PC-9 (cell line): ENCODE results near the gene TAF11L12. TPM values are rescaled to one million over a fixed set of nuclear protein-coding genes. Genes with fewer than 3 reads are reported as not detected.
"Not testable (repeated sequence)": the region's sequence is repeated elsewhere in the genome, so short reads cannot be mapped to it uniquely, and the experiment has no call there.

Experiments
- BruUV-seq: library from RNA; stranded (reverse); fragments of 400-500 nt; replicated peaks from 2 replicates; lab custom pipeline; 2021; lab: Mats Ljungman, UMichigan
- CTCF ChIA-PET: fragments of 300-600 bp; sonication (Branson Sonifier 250); formaldehyde crosslinking; loops from one replicate; lab custom pipeline; 2022; ENCODE audit warnings: antibody characterized with exemption; lab: Charles Lee
- POLR2A ChIA-PET: fragments of 300-600 bp; sonication (Branson Sonifier 250); formaldehyde crosslinking; loops from one replicate; lab custom pipeline; 2022; ENCODE audit warnings: antibody characterized with exemption; ENCODE audit not compliant: unreplicated experiment; lab: Charles Lee
- DNase-seq, 2 experiments: peaks; one replicate each; pipeline versions ENCODE4 v3.0.0 to v3.0.0-alpha.2; 2015 to 2022; ENCODE audit warnings: mixed read lengths in 1 of 2
- H2AFZ ChIP-seq: fragments of 200-600 bp; sonication (generic); 2 replicates; pipeline ENCODE4 v1.8.1; 2017; ENCODE audit warnings: antibody characterized with exemption
- H3F3A ChIP-seq: fragments of 200-600 bp; sonication (generic); 2 replicates; pipeline ENCODE4 v1.8.1; 2017; ENCODE audit warnings: antibody characterized with exemption, mild to moderate bottlenecking, low read depth; ENCODE audit not compliant: insufficient read depth
- H3K27ac ChIP-seq: fragments of 200-600 bp; sonication (generic); 2 replicates; pipeline ENCODE4 v1.6.1; 2016; ENCODE audit warnings: mixed run types
- H3K27me3 ChIP-seq: fragments of 200-600 bp; sonication (generic); 2 replicates; pipeline ENCODE4 v1.6.1; 2016; ENCODE audit warnings: low read depth, mixed run types; ENCODE audit not compliant: insufficient read depth
- H3K36me3 ChIP-seq: fragments of 200-600 bp; sonication (generic); 2 replicates; pipeline ENCODE4 v1.6.1; 2016; ENCODE audit warnings: low read depth, mixed run types
- H3K4me1 ChIP-seq: fragments of 200-600 bp; sonication (generic); replicated peaks from 2 replicates; pipeline ENCODE4 v1.6.1; 2016; ENCODE audit warnings: mixed run types; ENCODE audit not compliant: insufficient read depth
- H3K4me2 ChIP-seq: fragments of 200-600 bp; sonication (generic); 2 replicates; pipeline ENCODE4 v1.6.1; 2017; ENCODE audit warnings: mixed run types
- H3K4me3 ChIP-seq: fragments of 200-600 bp; sonication (generic); 2 replicates; pipeline ENCODE4 v1.6.1; 2016; ENCODE audit warnings: mixed run types
- H3K79me2 ChIP-seq: fragments of 200-600 bp; sonication (generic); 2 replicates; pipeline ENCODE4 v1.6.1; 2017; ENCODE audit warnings: low read depth, mixed run types
- H3K9me2 ChIP-seq: fragments of 200-600 bp; sonication (generic); 2 replicates; pipeline ENCODE4 v1.8.1; 2017; ENCODE audit warnings: mild to moderate bottlenecking; ENCODE audit not compliant: insufficient read depth
- H3K9me3 ChIP-seq: fragments of 200-600 bp; sonication (generic); 2 replicates; pipeline ENCODE4 v1.8.1; 2016; ENCODE audit warnings: low read depth; ENCODE audit not compliant: insufficient read depth
- H4K20me1 ChIP-seq: fragments of 200-600 bp; sonication (generic); 2 replicates; pipeline ENCODE4 v1.8.1; 2017; ENCODE audit not compliant: insufficient read depth
- EZH2 ChIP-seq: fragments of 200-600 bp; sonication (generic); IDR thresholded peaks from 2 replicates; pipeline ENCODE4 v1.8.0; 2017; ENCODE audit warnings: antibody characterized with exemption, low read depth
- intact Hi-C: fragments of 100-400 bp; cut with micrococcal nuclease; formaldehyde crosslinking; loops from one replicate; pipeline ENCODE4 v1.10.0; 2022; ENCODE audit not compliant: unreplicated experiment
- total RNA-seq: library from RNA; stranded (reverse); gene quantifications from 2 replicates; pipeline ENCODE4 v1.2.3, GENCODE V29; 2021
- TF ChIP-seq, protein P1 (sequence below): fragments of 200-600 bp; sonication (generic); conservative IDR thresholded peaks from 2 replicates; pipeline ENCODE4 v1.6.1; 2017; ENCODE audit warnings: mixed run types, antibody characterized with exemption, mild to moderate bottlenecking, moderate library complexity

Gene TAF11L12
- total RNA-seq, 1 experiment from 2014 or later = not detected

DNA sequence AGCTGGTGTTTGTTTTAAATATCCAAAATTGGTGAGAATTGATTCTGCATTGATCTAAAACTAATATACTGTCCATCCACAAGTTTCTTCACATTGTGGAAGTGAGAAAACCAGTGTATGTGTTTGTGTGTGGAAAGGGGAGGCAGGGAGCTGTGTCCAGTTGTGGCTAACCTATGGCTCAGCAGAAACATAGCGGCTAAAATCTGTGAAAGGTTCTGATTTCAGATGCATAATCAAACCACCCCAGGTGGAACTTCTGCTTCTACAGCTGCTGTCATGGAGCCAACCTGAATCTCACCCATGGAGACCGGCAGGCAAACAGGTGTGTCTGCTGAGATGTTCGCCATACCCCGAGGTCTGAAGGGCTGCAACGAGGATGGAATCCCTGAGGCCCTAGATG lies 24.0 kb downstream of the TAF11L12 start, which contains the start of gene TAF11L14:
Gene TAF11L14 (plus strand): TSS at position 301 of the 400 bp plus-strand sequence.
- intact Hi-C loops = no loop called here
- no peak within 1 kb of the TSS for H3K4me3 ChIP-seq
- H3K27me3 ChIP-seq = peaks cover 27% of the 10 kb centered on the region
- no peaks in the 10 kb centered on the region for H3K36me3 ChIP-seq
- TF ChIP-seq, protein P1, sequence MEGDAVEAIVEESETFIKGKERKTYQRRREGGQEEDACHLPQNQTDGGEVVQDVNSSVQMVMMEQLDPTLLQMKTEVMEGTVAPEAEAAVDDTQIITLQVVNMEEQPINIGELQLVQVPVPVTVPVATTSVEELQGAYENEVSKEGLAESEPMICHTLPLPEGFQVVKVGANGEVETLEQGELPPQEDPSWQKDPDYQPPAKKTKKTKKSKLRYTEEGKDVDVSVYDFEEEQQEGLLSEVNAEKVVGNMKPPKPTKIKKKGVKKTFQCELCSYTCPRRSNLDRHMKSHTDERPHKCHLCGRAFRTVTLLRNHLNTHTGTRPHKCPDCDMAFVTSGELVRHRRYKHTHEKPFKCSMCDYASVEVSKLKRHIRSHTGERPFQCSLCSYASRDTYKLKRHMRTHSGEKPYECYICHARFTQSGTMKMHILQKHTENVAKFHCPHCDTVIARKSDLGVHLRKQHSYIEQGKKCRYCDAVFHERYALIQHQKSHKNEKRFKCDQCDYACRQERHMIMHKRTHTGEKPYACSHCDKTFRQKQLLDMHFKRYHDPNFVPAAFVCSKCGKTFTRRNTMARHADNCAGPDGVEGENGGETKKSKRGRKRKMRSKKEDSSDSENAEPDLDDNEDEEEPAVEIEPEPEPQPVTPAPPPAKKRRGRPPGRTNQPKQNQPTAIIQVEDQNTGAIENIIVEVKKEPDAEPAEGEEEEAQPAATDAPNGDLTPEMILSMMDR = no peak
- TF ChIP-seq EZH2 = no peak
- H3F3A ChIP-seq = no peaks in the 10 kb centered on the region
- no peak within 1 kb of the TSS for H3K27ac ChIP-seq
- peak within 1 kb of the TSS; percentile 49 for H3K4me2 ChIP-seq
- CTCF ChIA-PET = no interaction called here
- H3K79me2 ChIP-seq = no peaks in the 10 kb centered on the region
- no peak within 1 kb of the TSS for H2AFZ ChIP-seq
- H3K4me1 ChIP-seq = no peaks in the 10 kb centered on the region
- BruUV-seq = no TSS peak
- H3K9me3 ChIP-seq = no peaks in the 10 kb centered on the region
- no peaks in the 10 kb centered on the region for H4K20me1 ChIP-seq
- POLR2A ChIA-PET = no interaction called here
- no peak for DNase-seq
- H3K9me2 ChIP-seq = no peaks in the 10 kb centered on the region

DNA sequence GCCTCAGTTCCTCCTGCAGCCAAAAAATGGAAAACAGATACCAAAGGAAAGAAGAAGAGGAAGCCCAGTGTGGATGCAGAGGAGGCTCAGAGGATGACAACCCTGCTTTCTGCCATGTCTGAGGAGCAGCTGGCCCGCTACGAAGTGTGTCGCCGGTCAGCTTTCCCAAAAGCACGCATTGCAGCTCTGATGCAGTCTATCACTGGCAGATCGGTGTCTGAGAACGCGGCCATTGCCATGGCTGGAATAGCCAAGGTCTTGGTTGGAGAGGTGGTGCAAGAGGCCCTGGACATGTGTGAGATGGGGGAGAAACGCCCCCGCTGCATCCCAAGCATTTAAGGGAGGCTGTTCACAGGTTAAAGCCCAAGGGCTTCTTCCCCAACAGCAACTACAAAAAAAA lies 39.0 kb downstream of the TAF11L12 start:
- H3K9me3 ChIP-seq, POLR2A ChIA-PET, H2AFZ ChIP-seq, H3K4me2 ChIP-seq, CTCF ChIA-PET, BruUV-seq, H4K20me1 ChIP-seq, DNase-seq, H3K27ac ChIP-seq, H3K79me2 ChIP-seq, H3F3A ChIP-seq, H3K9me2 ChIP-seq, intact Hi-C loops, H3K36me3 ChIP-seq, H3K4me3 ChIP-seq, H3K4me1 ChIP-seq: not testable (repeated sequence)
- peaks cover 23% of the 10 kb centered on the region; the same call in 1 of the 2 replicates for H3K27me3 ChIP-seq

DNA sequence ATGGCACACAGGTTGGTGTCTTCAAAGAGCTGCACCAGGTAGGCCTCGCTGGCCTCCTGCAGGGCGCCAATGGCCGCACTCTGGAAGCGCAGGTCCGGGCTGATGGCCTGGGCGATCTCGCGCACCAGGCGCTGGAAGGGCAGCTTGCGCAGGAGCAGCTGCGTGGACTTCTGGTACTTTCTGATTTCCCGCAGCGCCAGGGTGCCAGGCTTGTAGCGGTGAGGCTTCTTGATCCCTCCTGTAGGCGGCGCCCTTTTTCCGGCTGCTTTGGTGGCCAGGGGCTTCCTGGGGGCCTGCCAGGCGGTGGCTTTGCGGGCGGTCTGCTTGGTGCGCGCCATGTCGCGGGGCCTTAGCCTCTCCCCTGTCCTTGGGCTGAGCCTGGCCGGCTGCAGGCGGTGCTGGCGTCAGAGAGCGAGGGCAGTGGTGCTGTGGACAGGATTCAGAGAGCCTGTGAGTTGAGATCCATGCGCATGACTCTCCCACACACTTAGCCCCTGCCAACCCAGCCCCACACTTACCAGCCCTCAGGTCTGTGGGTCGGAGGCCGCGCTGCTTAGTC lies 45.1 kb downstream of the TAF11L12 start:
- CTCF ChIA-PET, H3K9me3 ChIP-seq, H3K4me3 ChIP-seq: not testable (repeated sequence)

DNA sequence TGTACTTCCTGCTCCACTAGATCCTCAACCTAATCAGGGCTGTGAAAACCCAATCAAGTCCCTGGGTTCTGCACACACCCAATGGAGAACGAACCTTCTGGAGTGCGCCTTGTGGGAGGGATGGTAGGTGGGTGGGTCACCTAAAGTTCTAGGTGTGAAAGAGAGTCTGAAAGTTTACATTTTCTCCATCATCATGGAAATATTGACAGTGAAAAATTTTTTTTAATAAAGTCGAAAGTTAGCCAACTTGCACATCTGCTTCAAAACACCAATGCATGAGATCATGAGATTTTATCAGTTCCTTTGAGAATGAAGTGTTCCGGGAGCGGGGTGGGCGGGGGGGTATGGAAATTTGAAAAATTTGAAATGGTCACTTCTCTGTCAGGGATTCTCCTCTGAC lies 45.7 kb downstream of the TAF11L12 start:
- POLR2A ChIA-PET = no interaction called here
- no TSS peak for BruUV-seq

More for the DNA sequence above, 45.1 kb downstream of the TAF11L12 start:
- H3K9me2 ChIP-seq, POLR2A ChIA-PET, H3K4me1 ChIP-seq, intact Hi-C loops, H3K4me2 ChIP-seq, BruUV-seq, H2AFZ ChIP-seq, H3K79me2 ChIP-seq, H3K27me3 ChIP-seq, H3K36me3 ChIP-seq, DNase-seq, H3F3A ChIP-seq, H4K20me1 ChIP-seq, H3K27ac ChIP-seq: not testable (repeated sequence)

More for the DNA sequence above, 45.7 kb downstream of the TAF11L12 start:
- Histone ChIP-seq H3K36me3 (no peaks in the 10 kb centered on the region), H3F3A (no peaks in the 10 kb centered on the region), H3K9me2 (no peaks in the 10 kb centered on the region), H3K9me3 (no peaks in the 10 kb centered on the region), H3K4me2 (no peak overlapping the region), H3K79me2 (no peaks in the 10 kb centered on the region), H3K4me1 (no peaks in the 10 kb centered on the region), H3K4me3 (no peak overlapping the region), H4K20me1 (no peaks in the 10 kb centered on the region), H2AFZ (no peak overlapping the region), H3K27ac (no peak overlapping the region), H3K27me3 (0 out of 2 replicates have a peak, but pooled peaks cover 2% of the 10 kb centered on the region)
- CTCF ChIA-PET = no interaction called here
- DNase-seq = no peak
- no peak for TF ChIP-seq EZH2
- TF ChIP-seq, protein P1 = no peak
- intact Hi-C loops = no loop called here

Other genes starting within 250 kb of the TAF11L12 start
- not detected in 2 replicates for gene TAF11L2, start 112.2 kb upstream of the TAF11L12 start, total RNA-seq
- not detected in 2 replicates for gene TAF11L3, start 92.0 kb upstream of the TAF11L12 start, total RNA-seq
- gene TAF11L4, start 88.6 kb upstream of the TAF11L12 start, total RNA-seq = not detected in 2 replicates
- not detected in 2 replicates for gene TAF11L5, start 85.2 kb upstream of the TAF11L12 start, total RNA-seq
- gene TAF11L6, start 81.7 kb upstream of the TAF11L12 start, total RNA-seq = not detected in 2 replicates
- gene TAF11L7, start 24.6 kb upstream of the TAF11L12 start, total RNA-seq = not detected in 2 replicates
- gene TAF11L8, start 19.4 kb upstream of the TAF11L12 start, total RNA-seq = not detected in 2 replicates
- gene TAF11L9, start 16.0 kb upstream of the TAF11L12 start, total RNA-seq = not detected in 2 replicates
- gene TAF11L10, start 12.6 kb upstream of the TAF11L12 start, total RNA-seq = not detected in 2 replicates
- not detected in 2 replicates for gene TAF11L11, start 6.2 kb upstream of the TAF11L12 start, total RNA-seq
- gene TAF11L13, start 21.7 kb downstream of the TAF11L12 start, total RNA-seq = not detected in 2 replicates
- not detected in 2 replicates for gene TAF11L14, start 24.1 kb downstream of the TAF11L12 start, total RNA-seq